Mesendoderm (in vitro differentiated cells): ENCODE results near the gene RNASEL.

Experiments
- DNase-seq: peaks from one replicate; pipeline ENCODE4 v3.0.0; 2013
- H2AK5ac ChIP-seq: 2 replicates; pipeline ENCODE4 v1.6.1; 2013; ENCODE audit warnings: low read length, inconsistent platforms
- H2BK120ac ChIP-seq: 2 replicates; pipeline ENCODE4 v1.6.1; 2013; ENCODE audit warnings: low read depth, mild to moderate bottlenecking, low read length, moderate library complexity, mixed read lengths
- H2BK15ac ChIP-seq: replicated peaks from 2 replicates; pipeline ENCODE4 v1.6.1; 2013; ENCODE audit warnings: low read depth, mild to moderate bottlenecking, moderate library complexity
- H2BK5ac ChIP-seq: 2 replicates; pipeline ENCODE4 v1.6.1; 2013; ENCODE audit warnings: low read length, inconsistent platforms
- H3K18ac ChIP-seq: 2 replicates; pipeline ENCODE4 v1.6.1; 2013; ENCODE audit warnings: mild to moderate bottlenecking, low read length, mixed read lengths
- H3K23ac ChIP-seq: one replicate; pipeline ENCODE4 v1.6.1; 2013; ENCODE audit warnings: low read length
- H3K27ac ChIP-seq: 2 replicates; pipeline ENCODE4 v1.5.1; 2013; ENCODE audit warnings: low read depth, mild to moderate bottlenecking, inconsistent platforms, low read length, moderate library complexity
- H3K27me3 ChIP-seq: 2 replicates; pipeline ENCODE4 v1.6.1; 2013; ENCODE audit warnings: low read length, control low read depth, mild to moderate bottlenecking, inconsistent platforms; ENCODE audit not compliant: insufficient read depth, poor library complexity
- H3K36me3 ChIP-seq: 2 replicates; pipeline ENCODE4 v1.6.1; 2013; ENCODE audit warnings: low read length, inconsistent platforms; ENCODE audit not compliant: control insufficient read depth, insufficient read depth
- H3K4ac ChIP-seq: one replicate; pipeline ENCODE4 v1.6.1; 2013; ENCODE audit warnings: low read depth, mild to moderate bottlenecking, low read length, moderate library complexity
- H3K4me1 ChIP-seq: 2 replicates; pipeline ENCODE4 v1.6.1; 2013; ENCODE audit warnings: low read depth, low read length, inconsistent platforms; ENCODE audit not compliant: control insufficient read depth
- H3K4me2 ChIP-seq: 2 replicates; pipeline ENCODE4 v1.6.1; 2013; ENCODE audit warnings: low read length
- H3K4me3 ChIP-seq: 2 replicates; pipeline ENCODE4 v1.5.1; 2013; ENCODE audit warnings: mild to moderate bottlenecking, low read length
- H3K56ac ChIP-seq: one replicate; pipeline ENCODE4 v1.6.1; 2013; ENCODE audit warnings: low read length
- H3K79me1 ChIP-seq: 2 replicates; pipeline ENCODE4 v1.6.1; 2013; ENCODE audit warnings: low read length, inconsistent platforms
- H3K79me2 ChIP-seq: 2 replicates; pipeline ENCODE4 v1.6.1; 2013; ENCODE audit warnings: mild to moderate bottlenecking, low read length; ENCODE audit not compliant: control insufficient read depth, insufficient read depth
- H3K9ac ChIP-seq: 2 replicates; pipeline ENCODE4 v1.6.1; 2013; ENCODE audit warnings: low read length, inconsistent platforms
- H4K5ac ChIP-seq: one replicate; pipeline ENCODE4 v1.6.1; 2013; ENCODE audit warnings: low read length
- H4K8ac ChIP-seq: one replicate; pipeline ENCODE4 v1.6.1; 2013; ENCODE audit warnings: low read depth, mild to moderate bottlenecking, control low read depth, low read length, moderate library complexity
- WGBS: extraction: QIAGEN DNeasy Blood & Tissue Kit; methylation state at CpG from one replicate; pipeline ENCODE4 v1.1.7; 2013; ENCODE audit warnings: low lambda C conversion rate, missing lambda C conversion rate; ENCODE audit not compliant: insufficient coverage; ENCODE audit errors: extremely low coverage; 5-methylcytosine and 5-hydroxymethylcytosine counted together

Gene RNASEL

DNA sequence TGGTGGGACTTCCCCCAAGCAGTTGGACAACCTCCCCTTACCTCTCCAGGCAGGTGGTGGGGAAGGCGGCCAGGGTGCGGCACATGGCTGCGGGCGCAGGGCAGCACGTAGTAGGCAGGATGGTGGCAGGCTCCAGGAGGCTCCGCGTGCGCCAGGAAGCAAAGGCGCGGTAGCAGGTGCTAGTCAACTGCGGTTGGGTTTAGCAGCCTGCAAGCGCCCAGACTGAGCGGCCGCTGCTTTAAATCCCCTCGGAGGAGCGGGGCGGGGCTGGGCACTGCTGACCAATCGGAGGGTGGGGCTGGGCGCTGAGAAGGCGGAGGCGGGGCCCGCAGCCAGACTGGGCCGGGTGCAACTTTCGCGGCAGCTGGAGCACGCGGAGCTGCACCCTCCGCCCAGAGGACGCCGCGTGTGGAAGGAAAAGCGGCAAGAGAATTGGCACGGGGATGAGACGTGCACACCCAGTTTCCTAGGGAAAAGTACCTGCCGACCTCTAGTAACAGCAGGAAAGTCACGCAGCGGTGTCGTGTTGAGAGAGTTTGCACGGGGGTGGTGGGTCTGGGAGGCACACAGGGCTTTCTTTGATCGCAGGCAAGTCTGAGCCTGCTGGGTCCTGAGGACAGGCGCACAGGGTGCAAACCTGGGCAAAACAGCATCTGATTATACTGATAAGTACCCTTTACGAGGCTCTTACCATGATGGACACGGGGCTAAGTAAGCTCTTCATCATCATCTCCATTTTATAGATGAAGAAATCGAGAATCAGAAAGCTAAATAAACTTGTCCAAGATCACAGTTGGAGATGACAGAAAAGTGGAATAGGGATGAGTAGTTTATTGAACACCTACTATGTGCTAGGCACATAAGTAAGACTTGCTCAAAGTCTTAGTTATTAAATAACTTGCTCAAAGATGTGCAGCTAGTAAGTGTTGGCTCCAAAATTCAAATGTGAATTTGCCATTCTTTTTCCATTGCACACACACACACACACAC is 15.4 kb upstream of the RNASEL start, which contains the start of gene RGS16:
RGS16 (minus strand) TSS at position 215 of the 990 bp plus-strand sequence; CDS start at position 85, 130 bp downstream.
- H3K79me1 ChIP-seq: peaks cover 16% of the 10 kb centered on the region
- no CpG with 5 or more reads among the region's 44 CpGs for WGBS

DNA sequence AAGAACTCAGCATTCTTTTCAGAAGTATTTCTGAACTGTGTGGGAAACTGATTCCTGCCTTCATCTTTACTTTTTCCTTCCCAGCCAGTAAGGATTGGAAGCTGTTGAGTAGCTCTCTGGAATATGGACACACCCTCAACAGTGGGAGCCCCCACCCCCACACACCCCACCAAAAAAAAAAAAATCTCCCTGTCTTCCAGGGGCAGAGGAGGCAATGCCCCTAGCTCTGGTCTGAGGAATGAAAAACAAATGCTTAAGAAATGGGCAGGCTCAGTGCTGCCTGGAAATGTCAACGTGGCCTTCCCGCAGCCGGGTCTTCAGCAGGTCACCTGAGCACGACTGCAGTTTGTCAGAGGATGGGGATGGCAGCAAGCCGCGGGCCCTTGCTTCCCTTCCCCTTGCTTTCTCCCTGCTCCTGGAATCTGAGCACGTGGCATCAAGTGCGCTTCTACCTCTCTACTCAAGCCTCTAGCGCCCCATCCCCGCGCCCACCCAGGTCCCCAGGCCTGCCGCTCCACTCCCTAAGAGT is 14.7 kb upstream of the RNASEL start:
- H3K79me1 ChIP-seq: peaks cover 16% of the 10 kb centered on the region
- H3K4me2 ChIP-seq: peak overlapping the region; percentile 84
- WGBS: no CpG with 5 or more reads among the region's 12 CpGs
- H3K36me3 ChIP-seq: peaks cover 15% of the 10 kb centered on the region
- peak overlapping the region; percentile 91 for H3K56ac ChIP-seq
- H4K8ac ChIP-seq: no peak overlapping the region
- peak overlapping the region; percentile 41 for H3K4ac ChIP-seq
- peak overlapping the region; percentile 90 for H3K9ac ChIP-seq
- DNase-seq: peak; percentile 69
- H3K79me2 ChIP-seq: peaks cover 36% of the 10 kb centered on the region
- no peak overlapping the region for H2BK15ac ChIP-seq
- peaks cover 9% of the 10 kb centered on the region for H3K4me1 ChIP-seq
- peak overlapping the region; percentile 23 for H3K18ac ChIP-seq
- no peak overlapping the region for H4K5ac ChIP-seq
- peak overlapping the region; percentile 61 for H2BK5ac ChIP-seq
- H3K4me3 ChIP-seq: peak overlapping the region; percentile 84
- H3K23ac ChIP-seq: no peak overlapping the region
- H2BK120ac ChIP-seq: no peak overlapping the region
- H2AK5ac ChIP-seq: no peak overlapping the region
- H3K27ac ChIP-seq: no peak overlapping the region
- no peaks in the 10 kb centered on the region for H3K27me3 ChIP-seq

More for the DNA sequence above, 15.4 kb upstream of the RNASEL start, which contains the start of gene RGS16:
- H4K5ac ChIP-seq: no peak within 1 kb of the TSS
- H3K79me2 ChIP-seq: peaks cover 36% of the 10 kb centered on the region
- peak; percentile 94 for DNase-seq
- H3K4ac ChIP-seq: peak within 1 kb of the TSS; percentile 41
- H3K4me3 ChIP-seq: peak within 1 kb of the TSS; percentile 84
- H3K4me1 ChIP-seq: peaks cover 9% of the 10 kb centered on the region
- peaks cover 14% of the 10 kb centered on the region for H3K36me3 ChIP-seq
- peak within 1 kb of the TSS; percentile 91 for H3K56ac ChIP-seq
- peak within 1 kb of the TSS; percentile 90 for H3K9ac ChIP-seq
- no peak within 1 kb of the TSS for H4K8ac ChIP-seq
- H2AK5ac ChIP-seq: peak within 1 kb of the TSS; percentile 6
- no peak within 1 kb of the TSS for H2BK15ac ChIP-seq
- no peak within 1 kb of the TSS for H3K27ac ChIP-seq
- no peak within 1 kb of the TSS for H3K23ac ChIP-seq
- H3K27me3 ChIP-seq: no peaks in the 10 kb centered on the region
- H2BK5ac ChIP-seq: peak within 1 kb of the TSS; percentile 61
- no peak within 1 kb of the TSS for H2BK120ac ChIP-seq
- peak within 1 kb of the TSS; percentile 84 for H3K4me2 ChIP-seq
- peak within 1 kb of the TSS; percentile 86 for H3K18ac ChIP-seq

GRCh38 chr1:182602935-182603645 is 14.0 kb upstream of the RNASEL start:
- H4K8ac ChIP-seq: no peak overlapping the region
- H3K27me3 ChIP-seq: no peaks in the 10 kb centered on the region
- H3K9ac ChIP-seq: peak overlapping the region; percentile 90
- no peak overlapping the region for H2BK15ac ChIP-seq
- no peak overlapping the region for H2BK5ac ChIP-seq
- peak overlapping the region; percentile 43 for H2AK5ac ChIP-seq
- peak overlapping the region; percentile 91 for H3K56ac ChIP-seq
- peaks cover 9% of the 10 kb centered on the region for H3K4me1 ChIP-seq
- no peak overlapping the region for H3K4ac ChIP-seq
- H3K4me3 ChIP-seq: peak overlapping the region; percentile 84
- H3K36me3 ChIP-seq: peaks cover 15% of the 10 kb centered on the region
- peaks cover 36% of the 10 kb centered on the region for H3K79me2 ChIP-seq
- H3K4me2 ChIP-seq: peak overlapping the region; percentile 84
- H3K18ac ChIP-seq: peak overlapping the region; percentile 42
- H3K23ac ChIP-seq: peak overlapping the region; percentile 89
- H4K5ac ChIP-seq: no peak overlapping the region
- DNase-seq: no peak
- no peak overlapping the region for H2BK120ac ChIP-seq
- H3K27ac ChIP-seq: no peak overlapping the region
- H3K79me1 ChIP-seq: peaks cover 16% of the 10 kb centered on the region
- no CpG with 5 or more reads among the region's 10 CpGs for WGBS

- peaks cover 15% of the 10 kb centered on the region for H3K36me3 ChIP-seq
- peak overlapping the region; percentile 29 for H2AK5ac ChIP-seq
- H2BK120ac ChIP-seq: no peak overlapping the region
- no peaks in the 10 kb centered on the region for H3K27me3 ChIP-seq
- peak overlapping the region; percentile 4 for H3K4me3 ChIP-seq
- H4K8ac ChIP-seq: no peak overlapping the region
- peak overlapping the region; percentile 6 for H3K18ac ChIP-seq
- H4K5ac ChIP-seq: no peak overlapping the region
- H2BK5ac ChIP-seq: peak overlapping the region; percentile 13
- H3K23ac ChIP-seq: no peak overlapping the region
- H3K79me2 ChIP-seq: peaks cover 36% of the 10 kb centered on the region
- H2BK15ac ChIP-seq: no peak overlapping the region
- H3K56ac ChIP-seq: peak overlapping the region; percentile 78
- no peak overlapping the region for H3K27ac ChIP-seq
- peaks cover 9% of the 10 kb centered on the region for H3K4me1 ChIP-seq
- WGBS: no CpG with 5 or more reads among the region's 4 CpGs
- no peak for DNase-seq
- no peak overlapping the region for H3K4ac ChIP-seq
- H3K4me2 ChIP-seq: peak overlapping the region; percentile 15
- peaks cover 16% of the 10 kb centered on the region for H3K79me1 ChIP-seq
- H3K9ac ChIP-seq: peak overlapping the region; percentile 90
Measured at GRCh38 chr1:182601913-182602312, 12.9 kb upstream of the RNASEL start.

DNA sequence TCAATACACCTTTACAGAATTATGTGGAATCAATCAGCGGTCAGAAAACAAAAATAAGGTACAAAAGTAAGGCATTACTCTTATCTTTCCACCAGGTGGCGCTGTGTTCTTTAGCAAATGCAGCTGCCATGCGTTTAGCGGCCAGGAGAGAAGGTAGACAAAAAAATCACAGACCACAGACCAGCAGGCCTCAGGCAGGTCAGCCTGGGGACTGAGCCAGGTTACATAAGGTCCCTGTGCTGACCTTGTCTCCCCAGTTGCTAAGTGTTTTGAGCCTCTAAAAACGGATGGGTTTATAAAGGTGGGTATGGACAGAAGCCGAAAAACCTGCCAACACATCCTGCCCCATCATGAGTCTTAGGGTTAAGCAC is 12.3 kb upstream of the RNASEL start:
- no CpG with 5 or more reads among the region's 6 CpGs for WGBS
- H3K4me1 ChIP-seq: peaks cover 9% of the 10 kb centered on the region
- peaks cover 36% of the 10 kb centered on the region for H3K79me2 ChIP-seq

More for the DNA sequence above, 12.3 kb upstream of the RNASEL start:
- peak overlapping the region; percentile 90 for H3K9ac ChIP-seq
- H3K18ac ChIP-seq: no peak overlapping the region
- H3K79me1 ChIP-seq: peaks cover 16% of the 10 kb centered on the region
- H3K4me3 ChIP-seq: no peak overlapping the region
- no peaks in the 10 kb centered on the region for H3K27me3 ChIP-seq
- no peak overlapping the region for H3K4ac ChIP-seq
- peaks cover 15% of the 10 kb centered on the region for H3K36me3 ChIP-seq
- peak; percentile 91 for DNase-seq
- H3K56ac ChIP-seq: peak overlapping the region; percentile 78
- no peak overlapping the region for H2BK15ac ChIP-seq
- no peak overlapping the region for H2BK120ac ChIP-seq
- H3K23ac ChIP-seq: no peak overlapping the region
- H3K27ac ChIP-seq: no peak overlapping the region
- H2AK5ac ChIP-seq: no peak overlapping the region
- H4K5ac ChIP-seq: no peak overlapping the region
- H3K4me2 ChIP-seq: peak overlapping the region; percentile 15
- H2BK5ac ChIP-seq: peak overlapping the region; percentile 13
- no peak overlapping the region for H4K8ac ChIP-seq
